Omental fat pad (tissue), 4 donors: ENCODE measurements around the gene ZNF76. TPM values are rescaled to one million over a fixed set of nuclear protein-coding genes. Genes with fewer than 3 reads are reported as not detected.

ENCODE experiments used
- ATAC-seq: fragments of 150-250 bp; one replicate; pipeline ENCODE4 v1.9.1; 2016; ENCODE audit warnings: mild to moderate bottlenecking, moderate library complexity; ENCODE audit not compliant: low FRiP score
- DNase-seq: peaks from one replicate; pipeline ENCODE4 v3.0.0-alpha.2; 2019; ENCODE audit warnings: low spot score
- total RNA-seq, 4 donors: library from RNA; depleted of rRNA; stranded (reverse); fragments of >200 nt; gene quantifications; one replicate each; pipeline ENCODE4 v1.1.0, GENCODE V29; 2016
- TF ChIP-seq, protein P1 (sequence below), 3 donors: fragments of 450-650 bp; IDR thresholded peaks; one replicate each; pipeline ENCODE4 v1.5.1; 2016 to 2017; ENCODE audit warnings: antibody characterized with exemption in 3 of 3, mild to moderate bottlenecking in 3 of 3, moderate library complexity in 2 of 3

Gene ZNF76
- total RNA-seq, 4 donors from 2014 or later = 27.7 to 53.5 (median 33.6) TPM

DNA sequence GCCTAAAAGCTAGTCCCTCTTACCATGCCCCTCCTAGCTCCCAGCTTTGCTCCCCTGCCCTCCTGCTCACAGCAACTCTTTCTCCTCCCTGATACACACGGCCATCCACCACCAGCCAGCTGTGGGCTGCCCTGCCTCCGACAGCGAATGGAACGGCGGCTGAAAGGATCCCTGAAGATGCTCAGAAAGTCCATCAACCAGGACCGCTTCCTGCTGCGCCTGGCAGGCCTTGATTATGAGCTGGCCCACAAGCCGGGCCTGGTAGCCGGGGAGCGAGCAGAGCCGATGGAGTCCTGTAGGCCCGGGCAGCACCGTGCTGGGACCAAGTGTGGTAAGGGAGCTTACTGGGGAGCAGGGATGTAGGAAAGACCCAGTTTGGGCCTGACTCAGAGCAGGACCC, 16.6 kb upstream of the ZNF76 start:
- no peak for ATAC-seq
- TF ChIP-seq, protein P1, sequence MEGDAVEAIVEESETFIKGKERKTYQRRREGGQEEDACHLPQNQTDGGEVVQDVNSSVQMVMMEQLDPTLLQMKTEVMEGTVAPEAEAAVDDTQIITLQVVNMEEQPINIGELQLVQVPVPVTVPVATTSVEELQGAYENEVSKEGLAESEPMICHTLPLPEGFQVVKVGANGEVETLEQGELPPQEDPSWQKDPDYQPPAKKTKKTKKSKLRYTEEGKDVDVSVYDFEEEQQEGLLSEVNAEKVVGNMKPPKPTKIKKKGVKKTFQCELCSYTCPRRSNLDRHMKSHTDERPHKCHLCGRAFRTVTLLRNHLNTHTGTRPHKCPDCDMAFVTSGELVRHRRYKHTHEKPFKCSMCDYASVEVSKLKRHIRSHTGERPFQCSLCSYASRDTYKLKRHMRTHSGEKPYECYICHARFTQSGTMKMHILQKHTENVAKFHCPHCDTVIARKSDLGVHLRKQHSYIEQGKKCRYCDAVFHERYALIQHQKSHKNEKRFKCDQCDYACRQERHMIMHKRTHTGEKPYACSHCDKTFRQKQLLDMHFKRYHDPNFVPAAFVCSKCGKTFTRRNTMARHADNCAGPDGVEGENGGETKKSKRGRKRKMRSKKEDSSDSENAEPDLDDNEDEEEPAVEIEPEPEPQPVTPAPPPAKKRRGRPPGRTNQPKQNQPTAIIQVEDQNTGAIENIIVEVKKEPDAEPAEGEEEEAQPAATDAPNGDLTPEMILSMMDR (IDR thresholded peaks at IDR 0.05) = no peak
- no peak for DNase-seq

- TF ChIP-seq, protein P1 (IDR thresholded peaks at IDR 0.05) = no peak
- DNase-seq (no peak), ATAC-seq (no peak)
Measured at GRCh38 chr6:35243386-35243958, 16.1 kb upstream of the ZNF76 start.

DNA sequence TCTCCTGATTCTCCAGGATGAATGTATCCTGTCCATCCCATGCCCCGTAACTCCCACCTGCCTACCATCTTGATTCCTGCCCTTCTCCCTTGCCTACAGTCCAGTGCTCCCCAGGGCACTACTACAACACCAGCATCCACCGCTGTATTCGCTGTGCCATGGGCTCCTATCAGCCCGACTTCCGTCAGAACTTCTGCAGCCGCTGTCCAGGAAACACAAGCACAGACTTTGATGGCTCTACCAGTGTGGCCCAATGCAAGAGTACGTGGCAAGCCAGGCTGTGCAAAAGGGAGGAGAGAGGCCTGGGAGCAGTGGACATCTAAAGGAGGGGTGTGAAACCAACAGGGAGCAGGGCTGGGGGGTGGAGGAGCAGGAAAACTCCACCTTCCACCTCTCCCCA, 15.0 kb upstream of the ZNF76 start:
- TF ChIP-seq, protein P1 (IDR thresholded peaks at IDR 0.05) = no peak
- DNase-seq = no peak
- no peak for ATAC-seq

GRCh38 chr6:35247642-35248231, 11.8 kb upstream of the ZNF76 start:
- TF ChIP-seq, protein P1 (IDR thresholded peaks at IDR 0.05) = no peak
- ATAC-seq (no peak), DNase-seq (no peak)

GRCh38 chr6:35248300-35248699, 11.2 kb upstream of the ZNF76 start:
- ATAC-seq (no peak), DNase-seq (no peak)
- TF ChIP-seq, protein P1 (IDR thresholded peaks at IDR 0.05) = no peak

DNA sequence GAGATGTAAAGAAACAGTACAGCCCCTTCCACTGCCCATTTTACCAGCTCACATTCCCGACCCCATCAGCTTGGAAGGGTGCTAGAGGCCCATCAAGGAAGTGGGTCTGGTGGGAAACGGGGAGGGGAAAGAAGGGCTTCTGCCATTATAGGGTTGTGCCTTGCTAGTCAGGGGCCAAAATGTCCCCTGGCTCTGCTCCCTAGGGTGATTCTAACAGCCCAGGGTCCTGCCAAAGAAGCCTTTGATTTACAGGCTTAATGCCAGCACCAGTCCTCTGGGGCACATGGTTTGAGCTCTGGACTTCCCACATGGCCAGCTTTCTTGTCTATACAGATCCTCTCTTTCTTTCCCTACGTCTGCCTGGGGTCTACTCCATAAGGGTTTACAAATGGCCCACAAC, 10.6 kb upstream of the ZNF76 start:
- TF ChIP-seq, protein P1 (IDR thresholded peaks at IDR 0.05) = no peak
- ATAC-seq (no peak), DNase-seq (no peak)

- ATAC-seq (no peak), DNase-seq (no peak)
- TF ChIP-seq, protein P1 (IDR thresholded peaks at IDR 0.05) = no peak
Measured at GRCh38 chr6:35251949-35252348, 7.6 kb upstream of the ZNF76 start.
